Stimulated activated memory B cell treated with anti-CD40 and anti-IgM and Interleukin-4, amounts not matched to agents 10 μg/mL and 1 μg/mL and 100 μg/mL, for 72 hours (primary cell): ENCODE measurements around the gene KIF19.

Experiments used
- ATAC-seq: fragments of 150-1000 bp; cut with Tn5 transposase; 2 replicates; pipeline ENCODE4 v1.10.0; 2021
- H3K27ac Mint-ChIP-seq: one replicate; pipeline ENCODE4 v1.8.0; 2022; ENCODE audit warnings: mild to moderate bottlenecking, mixed read lengths
- H3K27me3 Mint-ChIP-seq: one replicate; pipeline ENCODE4 v1.8.0; 2022; ENCODE audit warnings: mixed read lengths
- H3K36me3 Mint-ChIP-seq: one replicate; pipeline ENCODE4 v1.8.0; 2022; ENCODE audit warnings: mixed read lengths
- H3K4me1 Mint-ChIP-seq: one replicate; pipeline ENCODE4 v1.8.0; 2022; ENCODE audit warnings: mixed read lengths
- H3K4me3 Mint-ChIP-seq: one replicate; pipeline ENCODE4 v1.8.0; 2022; ENCODE audit warnings: mild to moderate bottlenecking, moderate library complexity, mixed read lengths
- H3K9me3 Mint-ChIP-seq: one replicate; pipeline ENCODE4 v1.8.0; 2022; ENCODE audit warnings: mixed read lengths

KIF19 gene

DNA sequence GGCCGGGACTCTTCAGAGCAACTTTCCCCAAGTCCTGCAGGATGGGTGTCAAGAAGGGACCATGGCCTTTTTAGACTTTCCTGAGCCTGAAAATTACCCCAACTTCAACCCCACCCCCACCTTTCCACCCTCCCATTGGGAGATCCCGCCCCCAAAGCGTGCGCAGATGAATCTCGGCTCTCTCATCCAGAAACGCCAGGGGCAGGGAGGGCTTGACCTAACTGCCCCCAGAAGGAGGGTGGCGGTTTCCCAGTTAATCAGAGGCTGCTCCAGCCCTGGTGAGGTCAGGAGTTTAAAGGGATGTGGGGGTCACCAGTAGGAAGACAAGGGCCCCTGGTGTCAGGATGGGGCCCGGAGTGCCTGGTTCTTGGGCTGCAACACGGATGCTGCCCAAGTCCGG lies 480 bp downstream of the KIF19 start:
- no peak overlapping the region for H3K27ac Mint-ChIP-seq
- peaks cover 10% of the 10 kb centered on the region for H3K4me1 Mint-ChIP-seq
- H3K27me3 Mint-ChIP-seq: peaks cover 83% of the 10 kb centered on the region

DNA sequence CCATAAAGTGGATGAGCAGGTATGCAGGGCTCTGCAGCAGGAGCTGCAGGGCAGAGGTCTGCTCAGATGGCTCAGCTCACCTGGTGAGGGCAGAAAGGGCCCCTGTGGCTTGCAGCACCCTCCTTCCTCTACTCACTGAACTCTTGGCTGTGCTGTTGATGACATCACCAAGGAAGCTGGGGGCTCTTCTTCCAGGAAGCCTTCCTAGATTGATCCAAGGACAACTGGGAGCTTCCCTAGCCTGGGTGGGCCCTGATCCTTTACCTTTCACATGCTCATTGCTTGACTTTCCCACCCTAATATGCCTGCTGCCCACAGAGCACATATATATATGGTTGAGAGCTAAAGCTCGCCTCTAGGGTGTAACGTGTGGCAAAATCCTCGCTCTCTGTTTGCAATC lies 2.5 kb downstream of the KIF19 start:
- H3K36me3 Mint-ChIP-seq: no peaks in the 10 kb centered on the region
- no peak for ATAC-seq
- no peak overlapping the region for H3K27ac Mint-ChIP-seq
- peaks cover 15% of the 10 kb centered on the region for H3K4me1 Mint-ChIP-seq
- peaks cover 79% of the 10 kb centered on the region for H3K27me3 Mint-ChIP-seq
- H3K9me3 Mint-ChIP-seq: no peaks in the 10 kb centered on the region
- H3K4me3 Mint-ChIP-seq: no peak overlapping the region

More for the DNA sequence above, 480 bp downstream of the KIF19 start:
- Mint-ChIP-seq H3K9me3 (no peaks in the 10 kb centered on the region), H3K4me3 (no peak overlapping the region), H3K36me3 (no peaks in the 10 kb centered on the region)
- no peak for ATAC-seq

DNA sequence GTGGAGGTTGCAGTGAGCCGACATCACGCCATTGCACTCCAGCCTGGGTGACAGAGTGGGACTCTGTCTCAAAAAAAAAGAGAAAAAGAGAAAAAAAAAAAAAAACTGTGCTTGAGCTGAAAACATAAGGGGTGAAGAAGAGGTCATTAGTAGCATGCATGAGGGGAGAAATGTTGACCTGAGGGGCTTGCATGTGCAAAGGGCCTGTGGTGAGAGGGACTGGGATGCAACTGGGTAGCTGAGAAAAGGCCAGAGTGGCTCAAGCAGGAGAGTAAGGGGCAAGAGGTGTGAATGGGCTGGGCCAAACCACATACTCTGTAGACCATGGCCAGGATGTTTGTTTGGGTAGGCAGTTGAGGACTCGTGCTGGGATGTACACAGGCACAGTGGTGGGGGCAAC lies 3.4 kb downstream of the KIF19 start:
- Mint-ChIP-seq H3K4me3 (no peak overlapping the region), H3K36me3 (no peaks in the 10 kb centered on the region), H3K4me1 (peaks cover 15% of the 10 kb centered on the region), H3K27ac (no peak overlapping the region), H3K9me3 (no peaks in the 10 kb centered on the region), H3K27me3 (peaks cover 72% of the 10 kb centered on the region)
- no peak for ATAC-seq

GRCh38 chr17:74330446-74330845 lies 4.4 kb downstream of the KIF19 start:
- H3K4me1 Mint-ChIP-seq: peaks cover 10% of the 10 kb centered on the region
- no peak overlapping the region for H3K27ac Mint-ChIP-seq
- no peak for ATAC-seq
- H3K9me3 Mint-ChIP-seq: no peaks in the 10 kb centered on the region
- H3K27me3 Mint-ChIP-seq: peaks cover 62% of the 10 kb centered on the region
- no peaks in the 10 kb centered on the region for H3K36me3 Mint-ChIP-seq
- H3K4me3 Mint-ChIP-seq: no peak overlapping the region

- Mint-ChIP-seq H3K4me3 (no peak overlapping the region), H3K27ac (no peak overlapping the region), H3K4me1 (peaks cover 5% of the 10 kb centered on the region), H3K27me3 (peaks cover 52% of the 10 kb centered on the region), H3K36me3 (no peaks in the 10 kb centered on the region), H3K9me3 (no peaks in the 10 kb centered on the region)
- no peak for ATAC-seq
These were observed 6.1 kb downstream of the KIF19 start for GRCh38 chr17:74332017-74332650.

GRCh38 chr17:74332763-74333283 lies 6.8 kb downstream of the KIF19 start:
- Mint-ChIP-seq H3K4me3 (no peak overlapping the region), H3K36me3 (no peaks in the 10 kb centered on the region), H3K27ac (no peak overlapping the region), H3K9me3 (no peaks in the 10 kb centered on the region), H3K4me1 (peaks cover 5% of the 10 kb centered on the region), H3K27me3 (peaks cover 45% of the 10 kb centered on the region)
- ATAC-seq: no peak

GRCh38 chr17:74334393-74335039 lies 8.5 kb downstream of the KIF19 start:
- no peak overlapping the region for H3K4me3 Mint-ChIP-seq
- no peaks in the 10 kb centered on the region for H3K36me3 Mint-ChIP-seq
- peaks cover 42% of the 10 kb centered on the region for H3K27me3 Mint-ChIP-seq
- H3K27ac Mint-ChIP-seq: no peak overlapping the region
- H3K9me3 Mint-ChIP-seq: no peaks in the 10 kb centered on the region
- peaks cover 5% of the 10 kb centered on the region for H3K4me1 Mint-ChIP-seq
- no peak for ATAC-seq

DNA sequence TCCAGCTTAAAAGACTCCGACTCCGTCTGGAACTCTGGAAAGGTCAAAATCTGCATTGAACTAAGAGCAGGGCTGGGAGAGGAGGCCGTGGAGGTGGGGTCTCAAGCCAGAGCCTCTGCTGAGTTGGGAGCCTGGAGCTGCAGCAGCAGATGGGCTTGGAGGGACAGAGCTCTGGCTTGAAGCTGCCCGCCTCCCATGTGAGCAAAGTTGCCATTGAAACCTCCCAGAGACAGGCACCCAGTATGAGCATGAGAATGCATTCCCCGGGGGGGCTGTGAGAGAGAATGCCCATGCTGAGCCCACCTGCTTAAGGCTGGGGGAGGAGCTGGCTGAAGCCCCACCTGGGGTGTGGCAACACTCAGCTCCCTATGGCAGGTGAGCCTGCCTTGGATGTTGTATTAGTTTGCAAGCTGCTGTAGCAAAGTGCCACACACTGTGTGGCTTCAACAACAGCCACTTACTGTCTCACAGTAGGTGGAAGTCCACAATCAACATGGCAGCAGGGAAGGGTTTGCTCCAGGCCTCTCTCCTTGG lies 9.6 kb downstream of the KIF19 start:
- peaks cover 5% of the 10 kb centered on the region for H3K4me1 Mint-ChIP-seq
- H3K9me3 Mint-ChIP-seq: no peaks in the 10 kb centered on the region
- no peak overlapping the region for H3K4me3 Mint-ChIP-seq
- no peaks in the 10 kb centered on the region for H3K36me3 Mint-ChIP-seq
- peaks cover 48% of the 10 kb centered on the region for H3K27me3 Mint-ChIP-seq
- H3K27ac Mint-ChIP-seq: no peak overlapping the region
- no peak for ATAC-seq

DNA sequence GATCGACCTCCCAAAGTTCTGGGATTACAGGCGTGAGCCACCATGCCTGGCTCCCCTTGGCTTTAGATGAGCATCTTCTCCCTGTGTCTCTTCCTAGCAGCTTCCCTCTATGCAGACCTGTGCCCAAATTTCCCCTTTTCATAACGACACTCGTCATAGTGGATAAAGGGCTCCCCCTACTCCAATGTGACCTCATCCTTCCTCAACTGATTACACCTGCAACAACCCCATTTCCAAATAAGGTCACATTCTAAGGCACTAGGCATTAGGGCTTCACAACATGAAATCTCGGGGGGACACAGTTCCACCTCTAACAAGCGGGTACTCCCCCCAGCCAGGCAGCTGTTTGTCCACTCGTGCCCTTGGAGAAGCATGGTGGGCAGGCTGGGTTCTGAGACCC lies 10.3 kb downstream of the KIF19 start:
- H3K4me1 Mint-ChIP-seq: peaks cover 5% of the 10 kb centered on the region
- no peak for ATAC-seq
- H3K27ac Mint-ChIP-seq: no peak overlapping the region
- no peak overlapping the region for H3K4me3 Mint-ChIP-seq
- H3K9me3 Mint-ChIP-seq: no peaks in the 10 kb centered on the region
- peaks cover 42% of the 10 kb centered on the region for H3K27me3 Mint-ChIP-seq
- no peaks in the 10 kb centered on the region for H3K36me3 Mint-ChIP-seq

- ATAC-seq: no peak
- H3K4me1 Mint-ChIP-seq: no peaks in the 10 kb centered on the region
- no peak overlapping the region for H3K27ac Mint-ChIP-seq
- H3K9me3 Mint-ChIP-seq: no peaks in the 10 kb centered on the region
- H3K36me3 Mint-ChIP-seq: no peaks in the 10 kb centered on the region
- H3K4me3 Mint-ChIP-seq: no peak overlapping the region
- peaks cover 29% of the 10 kb centered on the region for H3K27me3 Mint-ChIP-seq
These were observed 11.9 kb downstream of the KIF19 start for GRCh38 chr17:74337834-74338500.

DNA sequence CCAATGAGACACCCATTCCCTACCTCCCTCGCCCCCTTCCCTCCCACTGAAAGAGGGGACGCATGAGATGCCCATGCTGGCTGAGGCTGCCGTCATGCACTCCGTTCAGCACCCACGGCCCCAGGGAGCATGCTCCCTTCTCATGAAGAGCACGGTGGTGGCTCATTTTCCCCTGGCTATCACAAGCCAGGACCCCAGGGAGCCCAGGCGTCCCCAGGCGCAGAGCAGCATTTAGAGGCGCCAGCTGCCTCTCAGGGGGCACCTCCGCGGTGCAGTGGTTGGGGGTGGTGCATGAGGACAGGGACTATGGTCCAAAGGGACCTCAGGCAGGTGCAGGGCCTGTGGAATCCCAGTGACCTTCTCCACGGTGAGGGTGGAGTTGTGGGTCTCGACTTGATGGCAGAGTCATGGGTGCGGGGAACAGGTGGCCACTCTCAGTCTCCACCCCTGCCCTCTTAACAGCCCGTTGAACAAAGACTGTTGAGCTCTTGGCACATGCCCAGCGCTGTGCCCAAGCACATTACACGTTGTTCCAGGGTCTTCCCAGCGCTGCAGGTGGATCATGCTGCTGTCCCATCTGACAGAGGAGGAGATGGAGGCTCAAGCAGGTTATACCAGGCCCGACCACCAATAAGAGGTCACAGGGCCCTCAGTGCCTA lies 13.6 kb downstream of the KIF19 start:
- ATAC-seq: no peak
- Mint-ChIP-seq H3K27ac (no peak overlapping the region), H3K27me3 (peaks cover 41% of the 10 kb centered on the region), H3K9me3 (no peaks in the 10 kb centered on the region), H3K4me1 (no peaks in the 10 kb centered on the region), H3K36me3 (no peaks in the 10 kb centered on the region), H3K4me3 (no peak overlapping the region)

GRCh38 chr17:74340470-74341023 lies 14.5 kb downstream of the KIF19 start:
- Mint-ChIP-seq H3K36me3 (no peaks in the 10 kb centered on the region), H3K27me3 (peaks cover 50% of the 10 kb centered on the region), H3K4me1 (no peaks in the 10 kb centered on the region), H3K9me3 (no peaks in the 10 kb centered on the region), H3K4me3 (no peak overlapping the region), H3K27ac (no peak overlapping the region)
- ATAC-seq: no peak

GRCh38 chr17:74342224-74342623 lies 16.2 kb downstream of the KIF19 start:
- Mint-ChIP-seq H3K36me3 (no peaks in the 10 kb centered on the region), H3K4me1 (no peaks in the 10 kb centered on the region), H3K9me3 (no peaks in the 10 kb centered on the region), H3K27ac (no peak overlapping the region), H3K4me3 (no peak overlapping the region), H3K27me3 (peaks cover 59% of the 10 kb centered on the region)
- no peak for ATAC-seq

DNA sequence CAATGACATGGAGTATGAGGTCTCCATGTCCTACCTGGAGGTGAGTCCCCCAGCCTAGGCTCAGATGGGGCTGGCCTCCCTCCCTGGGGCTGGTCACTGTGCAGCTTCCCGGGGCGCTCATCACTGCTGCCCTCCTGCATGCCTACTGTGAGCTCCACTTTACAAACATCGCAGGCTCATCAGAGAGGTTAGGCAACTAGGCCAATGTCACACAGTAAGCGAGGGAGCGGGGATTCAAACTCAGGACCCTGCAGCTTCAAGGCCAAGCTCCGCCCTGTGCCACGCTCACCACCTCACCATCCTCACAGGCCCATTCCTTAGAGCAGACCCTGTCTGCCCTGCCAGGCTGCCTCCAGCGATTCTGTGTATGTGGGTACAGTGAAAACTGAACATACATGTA lies 17.1 kb downstream of the KIF19 start:
- H3K4me3 Mint-ChIP-seq: no peak overlapping the region
- H3K27ac Mint-ChIP-seq: no peak overlapping the region
- no peaks in the 10 kb centered on the region for H3K9me3 Mint-ChIP-seq
- no peaks in the 10 kb centered on the region for H3K36me3 Mint-ChIP-seq
- ATAC-seq: no peak
- H3K27me3 Mint-ChIP-seq: peaks cover 65% of the 10 kb centered on the region
- H3K4me1 Mint-ChIP-seq: no peaks in the 10 kb centered on the region
